ENCODE measurements around the gene CAPS. TPM values are rescaled to one million over a fixed set of nuclear protein-coding genes. Genes with fewer than 3 reads are reported as not detected.

The CAPS gene
- total and polyA plus RNA-seq, 10 donors: 14.7 to 61.8 (median 18.7) TPM

GRCh38 chr19:5904352-5905113 is 9.5 kb upstream of the CAPS start, which contains the start of gene VMAC:
Gene VMAC (plus strand): TSS chr19:5904872. CDS start chr19:5904891, 19 bp downstream.
- Histone ChIP-seq H3K9me3 (no peaks in the 10 kb centered on the region), H3K4me3 (peak within 1 kb of the TSS; percentile 78 to 98 (median 91)), H3K27ac (peak within 1 kb of the TSS; percentile 84 to 97 (median 92)), H3K36me3 (peaks cover 0 to 38% (median 13%) of the 10 kb centered on the region in 6 donors), H3K27me3 (replicated peaks in 1 of 7) (no peaks in the 10 kb centered on the region), H3K4me1 (peaks cover 16 to 78% (median 36%) of the 10 kb centered on the region in 6 donors)
- peak; percentile 73 to 82 (median 81) for TF ChIP-seq POLR2AphosphoS5 (IDR thresholded peaks at IDR 0.05)
- no peak for TF ChIP-seq CTCF (IDR thresholded peaks at IDR 0.05 in 8 of 11, conservative IDR thresholded peaks at IDR 0.05 in 3 of 11)
- DNase-seq: peak; percentile 100
- intact Hi-C loops (cut with DNase I; ENCODE audit: low total_unique reads): loop anchor here (10.0 kb wide), 1 partner anchor 60 kb away; no protein-coding TSS in a partner anchor
- WGBS, 5 donors: 0 to 1% (median 0%) methylated on average over 26 to 61 of the region's 61 CpGs

GRCh38 chr19:5905114-5905778 is 8.8 kb upstream of the CAPS start:
- H3K27ac ChIP-seq: peak overlapping the region; percentile 68 to 97 (median 92)
- peak overlapping the region; percentile 76 to 98 (median 88) for H3K4me3 ChIP-seq
- intact Hi-C loops (cut with DNase I; ENCODE audit: low total_unique reads): loop anchor here (10.0 kb wide), 1 partner anchor 60 kb away; no protein-coding TSS in a partner anchor
- no peaks in the 10 kb centered on the region for H3K9me3 ChIP-seq
- H3K36me3 ChIP-seq: peaks cover 0 to 38% (median 17%) of the 10 kb centered on the region in 6 donors
- WGBS, 5 donors: 48 to 55% (median 51%) methylated on average over 31 of the region's 31 CpGs
- DNase-seq: no peak
- H3K4me1 ChIP-seq: peaks cover 16 to 71% (median 36%) of the 10 kb centered on the region in 6 donors
- no peaks in the 10 kb centered on the region for H3K27me3 ChIP-seq (replicated peaks in 1 of 7)
- TF ChIP-seq CTCF (IDR thresholded peaks at IDR 0.05 in 8 of 11, conservative IDR thresholded peaks at IDR 0.05 in 3 of 11) (no peak), POLR2A (IDR thresholded peaks at IDR 0.05) (no peak), POLR2AphosphoS5 (IDR thresholded peaks at IDR 0.05) (no peak)

GRCh38 chr19:5907241-5907640 is 6.8 kb upstream of the CAPS start:
- Histone ChIP-seq H3K27ac (no peak overlapping the region), H3K4me1 (peaks cover 16 to 53% (median 24%) of the 10 kb centered on the region in 6 donors), H3K27me3 (replicated peaks in 1 of 7) (no peaks in the 10 kb centered on the region), H3K36me3 (peaks cover 0 to 39% (median 20%) of the 10 kb centered on the region in 6 donors), H3K4me3 (no peak overlapping the region), H3K9me3 (no peaks in the 10 kb centered on the region)
- no peak for TF ChIP-seq POLR2AphosphoS5 (IDR thresholded peaks at IDR 0.05)
- no peak for TF ChIP-seq CTCF (IDR thresholded peaks at IDR 0.05 in 8 of 11, conservative IDR thresholded peaks at IDR 0.05 in 3 of 11)
- no peak for TF ChIP-seq POLR2A (IDR thresholded peaks at IDR 0.05)
- WGBS, 5 donors: 60 to 88% (median 69%) methylated on average over 4 to 5 of the region's 5 CpGs
- intact Hi-C loops (cut with DNase I; ENCODE audit: low total_unique reads): loop anchor here (10.0 kb wide), 1 partner anchor 58 kb away; no protein-coding TSS in a partner anchor
- no peak for DNase-seq
